K562 (cell line): Measurements from ENCODE around the gene CDK11B. TPM values are rescaled to one million over a fixed set of nuclear protein-coding genes. Genes with fewer than 3 reads are reported as not detected.
A peak's percentile ranks its signal among the peaks of the same experiment; 100 is the strongest.

Experiments used
- BRD9 ChIP-seq: fragments of 450-650 bp; IDR thresholded peaks from 2 replicates; pipeline ENCODE4 v1.6.1; 2018; ENCODE audit warnings: low read depth; ENCODE audit not compliant: partially characterized antibody
- CREM ChIP-seq: IDR thresholded peaks from 2 replicates; pipeline ENCODE4 v1.6.1; 2014; ENCODE audit warnings: antibody characterized with exemption, low read depth
- CSDE1 ChIP-seq, 2 experiments: fragments of 450-650 bp; IDR thresholded peaks; 2 replicates each; pipeline ENCODE4 v1.6.1; 2016; ENCODE audit warnings: mild to moderate bottlenecking in 1 of 2
- CTCFL ChIP-seq: IDR thresholded peaks from 2 replicates; pipeline ENCODE4 v1.6.1; 2011; ENCODE audit warnings: borderline replicate concordance, low read depth, mild to moderate bottlenecking, moderate library complexity, low read length; ENCODE audit not compliant: insufficient read depth, poor library complexity, severe bottlenecking
- EP400 ChIP-seq: fragments of 450-650 bp; IDR thresholded peaks from 2 replicates; pipeline ENCODE4 v1.6.1; 2017; ENCODE audit warnings: antibody characterized with exemption, mild to moderate bottlenecking, moderate library complexity
- HBP1 ChIP-seq: fragments of 450-650 bp; formaldehyde crosslinking; IDR thresholded peaks from 2 replicates; pipeline ENCODE4 v1.4.0; 2022; ENCODE audit warnings: missing genetic modification characterization
- HES1 ChIP-seq: fragments of 450-650 bp; IDR thresholded peaks from 2 replicates; pipeline ENCODE4 v1.6.1; 2016; ENCODE audit warnings: low read depth, mild to moderate bottlenecking, moderate library complexity
- MBD2 ChIP-seq: sonication (generic); IDR thresholded peaks from 2 replicates; pipeline ENCODE4 v1.6.1; 2016; ENCODE audit warnings: low read depth, borderline replicate concordance
- MNT ChIP-seq, 2 experiments: fragments of 450-650 bp; conservative IDR thresholded peaks; 2 replicates each; pipeline ENCODE4 v1.6.1; 2017; ENCODE audit warnings: mild to moderate bottlenecking in 2 of 2, moderate library complexity in 2 of 2
- NCOR1 ChIP-seq: fragments of 450-650 bp; IDR thresholded peaks from 2 replicates; pipeline ENCODE4 v1.6.1; 2016; ENCODE audit warnings: mild to moderate bottlenecking, moderate library complexity
- NRF1 ChIP-seq, 2 experiments: fragments of 450-650 bp; IDR thresholded peaks in 1 of 2; conservative IDR thresholded peaks in 1 of 2; 2 replicates each; pipeline ENCODE4 v1.6.1; 2014; ENCODE audit warnings: mild to moderate bottlenecking in 2 of 2
- PHB ChIP-seq: fragments of 250-450 bp; sonication (Bioruptor Pico); IDR thresholded peaks from 2 replicates; pipeline ENCODE4 v1.5.0; 2021
- TBL1XR1 ChIP-seq, 2 experiments: IDR thresholded peaks; 2 replicates each; pipeline ENCODE4 v1.6.1; 2012; ENCODE audit warnings: improper control_type of control experiment in 2 of 2, low read length in 2 of 2, mild to moderate bottlenecking in 1 of 2
- TEAD4 ChIP-seq, 2 experiments: sonication (generic) in 1 of 2; formaldehyde crosslinking in 1 of 2; IDR thresholded peaks; 2 replicates each; pipeline versions ENCODE4 v1.6.1 to v1.8.0; 2012 to 2022; ENCODE audit warnings: borderline replicate concordance in 1 of 2, inconsistent platforms in 1 of 2, low read length in 1 of 2, mild to moderate bottlenecking in 1 of 2, missing genetic modification reagents in 1 of 2
- ZC3H8 ChIP-seq: fragments of 450-650 bp; IDR thresholded peaks from 2 replicates; pipeline ENCODE4 v1.6.1; 2017
- ZNF133 ChIP-seq: fragments of 250-450 bp; sonication (Bioruptor Pico); IDR thresholded peaks from 2 replicates; pipeline ENCODE4 v1.4.0; 2020; ENCODE audit warnings: mild to moderate bottlenecking
- ZNF143 ChIP-seq: sonication (generic); formaldehyde crosslinking; IDR thresholded peaks from 2 replicates; pipeline ENCODE4 v1.9.0; 2022; ENCODE audit warnings: mild to moderate bottlenecking, missing genetic modification reagents
- ZNF282 ChIP-seq: sonication (generic); formaldehyde crosslinking; IDR thresholded peaks from 2 replicates; pipeline ENCODE4 v1.8.1; 2023; ENCODE audit warnings: missing genetic modification reagents
- ZNF347 ChIP-seq: fragments of 450-650 bp; formaldehyde crosslinking; IDR thresholded peaks from 2 replicates; pipeline ENCODE4 v1.4.0; 2020; ENCODE audit warnings: low read depth, mild to moderate bottlenecking, moderate library complexity
- polyA plus RNA-seq, 8 experiments: library from polyadenylated mRNA; depleted of rRNA in 4 of 8; stranded (reverse) in 5 of 8; unstranded in 3 of 8; fragments of >200 nt; fragmentation: Nextera tagmentation in 2 of 8; fragmentation: Illumina TruSeq in 1 of 8; extraction: Ambion mirVana in 2 of 8; extraction: Trizol in 1 of 8; gene quantifications; 2 replicates each; pipeline versions ENCODE4 v1.2.1 to v1.2.3, GENCODE V29; 2011 to 2014; ENCODE audit warnings: inconsistent platforms in 1 of 8, missing spikeins in 1 of 8
- total RNA-seq, 7 experiments: library from RNA; depleted of rRNA in 6 of 7; stranded (reverse); fragments of >200 nt in 6 of 7; fragmentation: Illumina TruSeq in 2 of 7; extraction: Trizol in 2 of 7; gene quantifications; 2 replicates each; pipeline versions ENCODE4 v1.2.1 to v1.2.3, GENCODE V29; 2011 to 2021; ENCODE audit warnings: low replicate concordance in 1 of 7
- TF ChIP-seq, protein P1 (sequence below): fragments of 200-800 bp; sonication (Bioruptor generic); IDR thresholded peaks from 2 replicates; pipeline ENCODE4 v1.6.1; 2017; ENCODE audit warnings: missing genetic modification characterization, missing compliant biosample characterization

The CDK11B gene
- total and polyA plus RNA-seq, 9 of the 15 experiments (the other 6 are each of a cell fraction or from before 2014, with no cell fraction given) = 2.8 to 52.2 (median 19.5) TPM

- TF ChIP-seq PHB (CRISPR knock-in tag) (0 out of 2 replicates have a peak, but pooled peaks have one; percentile 15), BRD9 (peak; percentile 59), MNT (conservative IDR thresholded peaks at IDR 0.05) (peak; percentile 88 to 94), ZNF282 (CRISPR knock-in tag) (no peak; the same call in 1 of the 2 replicates), ZNF347 (CRISPR knock-in tag) (no peak), ZC3H8 (0 out of 2 replicates have a peak, but pooled peaks have one; percentile 38), NCOR1 (no peak), CSDE1 (IDR thresholded peaks at IDR 0.05) (peak in 1 of 2 experiments; percentile 96; a peak in 1 of 4 replicates), MBD2 (peak; percentile 41; the same call in 1 of the 2 replicates), NRF1 (conservative IDR thresholded peaks at IDR 0.05 in 1 of 2, IDR thresholded peaks at IDR 0.05 in 1 of 2) (peak; percentile 99), HBP1 (CRISPR knock-in tag) (no peak), HES1 (no peak; the same call in 1 of the 2 replicates), ZNF143 (CRISPR knock-in tag) (peak; percentile 87), TBL1XR1 (IDR thresholded peaks at IDR 0.05; ENCODE audit: low read length in 2 of 2) (peak in 1 of 2 experiments; percentile 95; a peak in 3 of 4 replicates), CTCFL (peak; percentile 60), TEAD4 (IDR thresholded peaks at IDR 0.05; ENCODE audit: low read length) (peak; percentile 39; the same call in 1 of the 2 replicates), TEAD4 (CRISPR knock-in tag; IDR thresholded peaks at IDR 0.05; ENCODE audit: borderline replicate concordance) (no peak), EP400 (peak; percentile 94; the same call in 1 of the 2 replicates), ZNF133 (no peak), CREM (peak; percentile 100)
- TF ChIP-seq, protein P1, sequence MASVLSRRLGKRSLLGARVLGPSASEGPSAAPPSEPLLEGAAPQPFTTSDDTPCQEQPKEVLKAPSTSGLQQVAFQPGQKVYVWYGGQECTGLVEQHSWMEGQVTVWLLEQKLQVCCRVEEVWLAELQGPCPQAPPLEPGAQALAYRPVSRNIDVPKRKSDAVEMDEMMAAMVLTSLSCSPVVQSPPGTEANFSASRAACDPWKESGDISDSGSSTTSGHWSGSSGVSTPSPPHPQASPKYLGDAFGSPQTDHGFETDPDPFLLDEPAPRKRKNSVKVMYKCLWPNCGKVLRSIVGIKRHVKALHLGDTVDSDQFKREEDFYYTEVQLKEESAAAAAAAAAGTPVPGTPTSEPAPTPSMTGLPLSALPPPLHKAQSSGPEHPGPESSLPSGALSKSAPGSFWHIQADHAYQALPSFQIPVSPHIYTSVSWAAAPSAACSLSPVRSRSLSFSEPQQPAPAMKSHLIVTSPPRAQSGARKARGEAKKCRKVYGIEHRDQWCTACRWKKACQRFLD (CRISPR knock-in tag) = no peak
These were observed 43.4 kb downstream of the CDK11B start, which contains the start of gene MIB2 (continued) for GRCh38 chr1:1615256-1616044.
